T-cell (primary cell): ENCODE measurements around the gene TSC2. TPM values are rescaled to one million over a fixed set of nuclear protein-coding genes. Genes with fewer than 3 reads are reported as not detected.
A peak's percentile ranks its signal among the peaks of the same experiment; 100 is the strongest.

Source experiments
- ATAC-seq, 4 experiments: fragments of 200-7000 bp in 3 of 4; fragments of 150-1000 bp in 1 of 4; cut with Tn5 transposase; replicated peaks in 1 of 4; 1 replicate in 3 of 4; 2 replicates in 1 of 4; pipeline ENCODE4 v1.10.0; 2021; ENCODE audit warnings: moderate library complexity in 3 of 4, mild to moderate bottlenecking in 2 of 4, moderate number of reproducible peaks in 1 of 4
- CTCF ChIA-PET, 2 donors: fragments of 300-600 bp; sonication (Branson Sonifier 250); formaldehyde crosslinking; loops; one replicate each; lab custom pipeline; 2022; ENCODE audit warnings: antibody characterized with exemption in 2 of 2; lab: Charles Lee
- POLR2A ChIA-PET, 2 donors: fragments of 300-600 bp; sonication (Branson Sonifier 250); formaldehyde crosslinking; loops; one replicate each; lab custom pipeline; 2022; ENCODE audit warnings: antibody characterized with exemption in 2 of 2; lab: Charles Lee
- DNase-seq, 35 experiments: peaks; one replicate each; pipeline versions ENCODE4 v3.0.0 to v3.0.0-alpha.2; 2013 to 2023
- H3K27ac ChIP-seq: one replicate; pipeline ENCODE4 v1.5.1; 2013; ENCODE audit warnings: low read length
- H3K27me3 ChIP-seq, 2 experiments: replicated peaks in 1 of 2; 1 replicate in 1 of 2; 2 replicates in 1 of 2; pipeline versions ENCODE4 v1.6.1 to v1.7.0; 2013; ENCODE audit warnings: low read length in 1 of 2, mixed read lengths in 1 of 2; ENCODE audit not compliant: control insufficient read depth in 2 of 2, insufficient read depth in 2 of 2; ENCODE audit errors: extremely low read depth in 1 of 2
- H3K36me3 ChIP-seq, 2 donors: 1 replicate in 1 of 2; 2 replicates in 1 of 2; pipeline versions ENCODE4 v1.6.1 to v1.7.0; 2013; ENCODE audit warnings: low read length in 1 of 2; ENCODE audit not compliant: control insufficient read depth in 2 of 2, insufficient read depth in 1 of 2; ENCODE audit errors: extremely low read depth in 1 of 2
- H3K4me1 ChIP-seq, 2 experiments: 1 replicate in 1 of 2; 2 replicates in 1 of 2; pipeline versions ENCODE4 v1.6.1 to v1.7.0; 2013; ENCODE audit warnings: low read length in 2 of 2, mixed read lengths in 1 of 2; ENCODE audit not compliant: insufficient read depth in 2 of 2, control insufficient read depth in 1 of 2; ENCODE audit errors: extremely low read depth in 1 of 2
- H3K4me3 ChIP-seq, 2 donors: 1 replicate in 1 of 2; 2 replicates in 1 of 2; pipeline versions ENCODE4 v1.5.1 to v1.7.0; 2013; ENCODE audit warnings: mild to moderate bottlenecking in 2 of 2, low read length in 1 of 2, moderate library complexity in 1 of 2; ENCODE audit not compliant: control insufficient read depth in 1 of 2; ENCODE audit errors: extremely low read depth in 1 of 2
- H3K9me3 ChIP-seq: 2 replicates; pipeline ENCODE4 v1.7.0; 2013
- H3K27ac Mint-ChIP-seq, 2 donors: one replicate each; pipeline ENCODE4 v1.8.0; 2020 to 2021; ENCODE audit warnings: mild to moderate bottlenecking in 2 of 2, mixed read lengths in 2 of 2
- H3K27me3 Mint-ChIP-seq, 2 donors: one replicate each; pipeline ENCODE4 v1.8.0; 2021 to 2022; ENCODE audit warnings: mixed read lengths in 2 of 2
- H3K36me3 Mint-ChIP-seq: one replicate; pipeline ENCODE4 v1.8.0; 2021; ENCODE audit warnings: mixed read lengths
- H3K4me1 Mint-ChIP-seq, 3 donors: one replicate each; pipeline ENCODE4 v1.8.0; 2020 to 2022; ENCODE audit warnings: mixed read lengths in 3 of 3, mild to moderate bottlenecking in 1 of 3
- H3K4me3 Mint-ChIP-seq, 3 donors: one replicate each; pipeline ENCODE4 v1.8.0; 2020 to 2022; ENCODE audit warnings: mild to moderate bottlenecking in 3 of 3, mixed read lengths in 3 of 3, moderate library complexity in 3 of 3
- H3K9me3 Mint-ChIP-seq, 3 donors: one replicate each; pipeline ENCODE4 v1.8.0; 2020 to 2022; ENCODE audit warnings: mixed read lengths in 3 of 3
- WGBS: methylation state at CpG from one replicate; pipeline ENCODE4 v1.1.5; 2013; ENCODE audit warnings: missing lambda C conversion rate; ENCODE audit not compliant: insufficient coverage; 5-methylcytosine and 5-hydroxymethylcytosine counted together
- total RNA-seq, 35 experiments: library from RNA in 6 of 35; stranded (reverse) in 6 of 35; fragments of 120-200 nt in 1 of 35; gene quantifications; one replicate each; pipeline versions ENCODE4 v1.2.1 to v1.2.4 and lab custom pipeline; 2013 to 2026

TSC2 gene
- total RNA-seq, 5 donors from 2014 or later (not counting 1 experiment from before 2014, with no cell fraction given), result 134 to 181 (median 161) TPM

DNA sequence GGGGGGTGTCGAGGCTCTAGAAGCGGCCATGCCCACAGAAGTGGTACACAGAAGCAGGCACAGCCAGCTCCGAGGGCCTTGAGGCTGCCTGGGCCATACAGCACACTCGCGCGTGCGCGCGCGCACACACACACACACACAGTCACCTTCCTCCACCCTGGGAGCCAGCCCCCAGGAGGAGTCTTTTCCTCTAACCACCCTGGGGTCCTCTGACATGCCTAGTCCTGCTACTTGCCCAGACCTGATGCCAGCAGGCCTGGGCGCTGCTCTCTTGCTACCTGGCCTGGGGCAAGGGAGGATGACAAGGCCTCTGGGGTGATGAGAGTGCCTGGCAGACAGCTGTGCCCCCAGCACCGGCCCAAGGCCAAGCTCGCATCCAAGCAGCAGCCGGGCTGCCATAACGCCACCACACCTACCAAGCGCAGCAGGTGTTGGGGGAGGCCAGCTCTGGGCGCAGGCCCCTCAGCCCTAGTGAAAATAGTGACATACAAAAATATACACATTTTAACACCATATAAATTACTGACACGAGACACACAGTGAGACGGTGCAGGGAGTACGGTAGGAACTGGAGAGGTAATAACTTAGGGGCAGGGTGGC lies 41.1 kb downstream of the TSC2 start:
- H3K36me3 ChIP-seq, result peaks cover 31 to 64% of the 10 kb centered on the region in 2 donors
- H3K4me3 Mint-ChIP-seq, result no peak overlapping the region
- DNase-seq (no peak), ATAC-seq (no peak)
- CTCF ChIA-PET, result no interaction called here
- POLR2A ChIA-PET, result no interaction called here
- no peaks in the 10 kb centered on the region for H3K9me3 ChIP-seq
- peaks cover 12% of the 10 kb centered on the region for H3K36me3 Mint-ChIP-seq
- no peaks in the 10 kb centered on the region for H3K27me3 Mint-ChIP-seq
- no peak overlapping the region for H3K27ac ChIP-seq
- H3K4me1 ChIP-seq, result no peaks in the 10 kb centered on the region
- no peak overlapping the region for H3K27ac Mint-ChIP-seq
- no peaks in the 10 kb centered on the region for H3K4me1 Mint-ChIP-seq
- H3K27me3 ChIP-seq, result no peaks in the 10 kb centered on the region
- WGBS, result 93% methylated on average over 12 of the region's 20 CpGs
- H3K9me3 Mint-ChIP-seq, result no peaks in the 10 kb centered on the region
- H3K4me3 ChIP-seq, result no peak overlapping the region

DNA sequence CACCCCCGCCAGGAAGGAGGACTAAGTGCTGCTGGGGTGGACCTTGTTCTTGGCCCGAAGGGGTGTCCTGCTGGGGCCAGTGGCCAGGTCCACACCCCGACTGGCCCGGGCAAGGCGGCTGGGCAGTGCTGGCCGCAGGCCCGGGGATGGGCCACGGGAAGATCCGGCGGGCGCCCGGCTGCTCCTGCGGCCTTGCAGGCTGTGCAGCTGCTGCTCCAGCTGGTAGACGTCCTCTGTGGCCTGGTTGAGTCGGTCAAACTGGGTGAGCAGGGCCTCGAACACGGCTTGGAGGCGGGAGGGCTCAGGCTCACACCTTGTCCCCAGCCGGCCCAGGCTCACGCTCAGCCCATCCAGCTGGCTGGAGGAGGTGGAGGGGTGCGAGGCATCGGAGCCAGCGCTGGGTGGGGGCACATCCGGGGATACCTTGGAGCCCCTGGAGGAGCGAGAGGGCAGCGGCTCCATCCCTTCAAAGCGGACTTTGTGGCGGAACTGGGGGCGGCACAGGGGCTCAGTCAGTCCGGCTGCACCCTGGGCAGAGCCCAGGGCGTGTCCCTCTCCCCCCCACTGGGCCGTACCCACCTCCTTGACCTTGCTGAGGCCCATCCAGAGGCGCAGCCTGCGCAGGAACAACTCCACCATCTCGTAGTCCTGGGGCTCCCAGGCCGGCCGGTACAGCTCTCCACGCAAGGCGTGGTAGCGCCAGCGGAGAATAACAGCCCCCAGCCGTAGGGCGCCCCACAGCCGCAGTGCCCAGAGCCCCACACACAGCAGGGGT lies 42.1 kb downstream of the TSC2 start:
- Histone ChIP-seq H3K27me3 (no peaks in the 10 kb centered on the region), H3K4me1 (no peaks in the 10 kb centered on the region), H3K27ac (no peak overlapping the region), H3K9me3 (no peaks in the 10 kb centered on the region), H3K36me3 (peaks cover 28 to 62% of the 10 kb centered on the region in 2 donors), H3K4me3 (no peak overlapping the region)
- Mint-ChIP-seq H3K4me1 (no peaks in the 10 kb centered on the region), H3K9me3 (no peaks in the 10 kb centered on the region), H3K4me3 (no peak overlapping the region), H3K27me3 (no peaks in the 10 kb centered on the region), H3K27ac (no peak overlapping the region), H3K36me3 (peaks cover 12% of the 10 kb centered on the region)
- DNase-seq (no peak), ATAC-seq (no peak)
- 93% methylated on average over 35 of the region's 44 CpGs for WGBS
- CTCF ChIA-PET, result no interaction called here
- POLR2A ChIA-PET, result no interaction called here

DNA sequence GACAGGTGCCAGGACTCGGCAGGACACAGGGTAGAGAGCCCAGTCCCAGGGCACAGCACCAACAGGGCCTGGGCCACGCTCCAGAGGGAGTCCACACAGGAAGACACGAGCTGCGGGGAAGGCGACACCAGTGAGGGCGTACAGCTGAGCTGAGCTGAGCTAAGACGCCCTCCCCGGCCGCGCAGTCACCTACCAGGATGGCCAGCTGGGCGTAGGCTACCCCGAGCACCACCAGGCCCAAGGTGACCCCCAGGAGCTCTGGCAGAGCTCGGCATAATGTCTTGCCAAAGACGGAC lies 42.6 kb downstream of the TSC2 start:
- Histone ChIP-seq H3K9me3 (no peaks in the 10 kb centered on the region), H3K27me3 (no peaks in the 10 kb centered on the region), H3K36me3 (peaks cover 23 to 58% of the 10 kb centered on the region in 2 donors), H3K4me1 (no peaks in the 10 kb centered on the region), H3K27ac (no peak overlapping the region), H3K4me3 (no peak overlapping the region)
- no peaks in the 10 kb centered on the region for H3K9me3 Mint-ChIP-seq
- ChIA-PET POLR2A (no interaction called here), CTCF (no interaction called here)
- no peak overlapping the region for H3K27ac Mint-ChIP-seq
- ATAC-seq (no peak), DNase-seq (no peak)
- no peaks in the 10 kb centered on the region for H3K27me3 Mint-ChIP-seq
- peaks cover 12% of the 10 kb centered on the region for H3K36me3 Mint-ChIP-seq
- no peak overlapping the region for H3K4me3 Mint-ChIP-seq
- WGBS, result 93% methylated on average over 13 of the region's 14 CpGs
- no peaks in the 10 kb centered on the region for H3K4me1 Mint-ChIP-seq

DNA sequence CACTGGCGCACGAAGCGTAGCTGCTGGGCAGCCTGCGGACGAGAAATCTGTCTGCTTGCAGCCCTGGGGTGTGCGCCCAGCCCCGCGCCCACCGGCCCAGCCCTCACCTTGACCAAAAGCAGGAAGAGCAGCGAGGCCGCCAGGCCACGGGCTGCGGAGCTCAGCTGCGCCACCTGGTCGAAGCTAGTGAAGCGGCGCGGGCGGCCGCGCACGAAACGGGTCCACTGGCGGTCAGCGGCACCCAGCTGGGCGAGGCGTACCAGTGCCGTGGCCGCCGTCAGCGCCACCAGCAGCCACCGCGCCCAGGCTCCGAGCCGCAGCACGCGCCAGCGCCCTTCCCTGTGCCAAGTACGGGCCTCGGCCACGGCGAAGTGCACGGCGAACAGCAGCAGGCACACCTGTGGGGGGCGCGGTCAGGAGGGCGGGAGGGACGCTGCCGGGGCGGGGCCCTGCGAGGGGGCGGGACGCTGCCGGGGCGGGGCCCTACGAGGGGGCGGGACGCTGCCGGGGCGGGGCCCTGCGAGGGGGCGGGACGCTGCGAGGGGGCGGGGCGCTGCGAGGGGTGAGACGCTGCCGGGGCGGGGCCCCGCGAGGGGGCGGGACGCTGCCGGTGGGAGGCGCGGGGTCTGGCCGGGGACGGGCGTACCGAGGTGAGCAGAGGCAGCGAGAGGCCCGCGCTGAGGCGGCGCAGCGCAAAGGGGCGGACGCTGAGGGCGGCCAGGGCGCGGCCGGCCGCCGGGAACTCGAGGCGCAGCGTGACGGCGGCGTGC lies 43.2 kb downstream of the TSC2 start:
- no peaks in the 10 kb centered on the region for H3K4me1 Mint-ChIP-seq
- no peak overlapping the region for H3K27ac ChIP-seq

DNA sequence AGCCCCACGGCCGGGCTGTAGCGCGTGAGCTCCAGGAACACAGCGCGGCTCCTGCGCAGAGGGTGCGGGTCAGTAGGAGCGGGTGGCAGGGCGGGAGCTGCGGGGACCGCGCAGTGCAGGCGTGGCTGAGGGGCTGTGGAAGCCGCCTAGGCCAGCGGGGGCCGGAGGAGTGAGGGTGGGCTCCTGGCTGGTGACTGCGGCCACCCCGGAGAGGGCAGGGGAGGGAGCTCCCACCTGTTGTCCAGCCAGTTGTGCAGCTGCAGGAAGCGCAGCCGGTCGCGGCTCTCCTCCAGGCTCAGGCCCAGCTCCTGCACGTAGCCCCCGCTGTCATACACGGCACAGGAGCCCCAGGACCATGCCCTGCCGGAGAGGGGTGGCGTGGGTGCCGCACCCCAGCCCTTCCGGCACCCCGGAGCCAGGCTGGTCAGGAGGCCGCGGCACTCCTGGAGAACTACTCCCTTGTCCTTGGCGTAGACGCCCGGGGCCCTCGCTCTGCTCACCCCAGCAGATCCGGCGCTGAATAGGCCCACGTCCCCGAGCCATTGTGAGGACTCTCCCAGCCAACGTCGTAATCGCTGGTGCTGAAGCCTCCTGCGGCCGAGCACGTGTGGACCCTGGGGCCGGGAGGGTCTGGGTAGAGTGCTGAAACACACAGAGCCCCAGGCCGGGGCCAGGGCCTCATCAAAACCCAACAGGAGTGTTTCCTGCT lies 43.9 kb downstream of the TSC2 start:
- no peaks in the 10 kb centered on the region for H3K4me1 Mint-ChIP-seq
- Histone ChIP-seq H3K9me3 (no peaks in the 10 kb centered on the region), H3K36me3 (peaks cover 21 to 50% of the 10 kb centered on the region in 2 donors), H3K4me3 (no peak overlapping the region), H3K27ac (no peak overlapping the region), H3K4me1 (no peaks in the 10 kb centered on the region), H3K27me3 (no peaks in the 10 kb centered on the region)
- ChIA-PET CTCF (no interaction called here), POLR2A (no interaction called here)
- no peak for DNase-seq
- 96% methylated on average over 40 of the region's 49 CpGs for WGBS
- no peaks in the 10 kb centered on the region for H3K9me3 Mint-ChIP-seq
- H3K4me3 Mint-ChIP-seq, result no peak overlapping the region
- no peaks in the 10 kb centered on the region for H3K27me3 Mint-ChIP-seq
- peaks cover 19% of the 10 kb centered on the region for H3K36me3 Mint-ChIP-seq
- no peak overlapping the region for H3K27ac Mint-ChIP-seq
- peak in 1 of 4 experiments; percentile 3 for ATAC-seq

More for the DNA sequence above, 43.2 kb downstream of the TSC2 start:
- no peak overlapping the region for H3K4me3 Mint-ChIP-seq
- DNase-seq (peak in 17 of 35 experiments; percentile 1 to 30 (median 11)), ATAC-seq (peak in 2 of 4 experiments; percentile 21 to 55)
- no peaks in the 10 kb centered on the region for H3K9me3 Mint-ChIP-seq
- 94% methylated on average over 82 of the region's 101 CpGs for WGBS
- ChIA-PET POLR2A (no interaction called here), CTCF (no interaction called here)
- no peaks in the 10 kb centered on the region for H3K27me3 ChIP-seq
- H3K4me1 ChIP-seq, result no peaks in the 10 kb centered on the region
- no peaks in the 10 kb centered on the region for H3K9me3 ChIP-seq
- peaks cover 15% of the 10 kb centered on the region for H3K36me3 Mint-ChIP-seq
- H3K27ac Mint-ChIP-seq, result no peak overlapping the region
- H3K4me3 ChIP-seq, result no peak overlapping the region
- H3K27me3 Mint-ChIP-seq, result no peaks in the 10 kb centered on the region
- peaks cover 24 to 55% of the 10 kb centered on the region in 2 donors for H3K36me3 ChIP-seq

DNA sequence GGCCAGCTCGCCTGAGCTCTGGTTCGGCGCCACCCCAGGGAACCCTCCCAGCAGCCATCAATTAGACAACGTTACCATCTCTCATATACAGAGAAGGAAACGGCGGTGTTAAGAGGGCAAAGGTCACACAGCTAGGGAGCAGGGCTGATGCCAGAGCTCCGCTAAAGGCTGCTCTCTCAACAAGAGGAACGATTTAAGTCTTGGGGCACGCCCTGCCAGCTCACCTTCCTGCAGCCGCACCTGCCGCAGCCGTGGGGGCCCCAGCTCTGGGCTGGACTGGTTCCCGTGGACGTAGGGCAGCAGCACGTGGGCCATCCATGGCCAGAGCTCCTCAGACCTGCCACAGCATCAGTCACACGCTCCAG lies 44.5 kb downstream of the TSC2 start:
- H3K4me1 Mint-ChIP-seq, result no peaks in the 10 kb centered on the region
- no peaks in the 10 kb centered on the region for H3K27me3 Mint-ChIP-seq
- H3K9me3 Mint-ChIP-seq, result no peaks in the 10 kb centered on the region
- whole genome bisulfite sequencing, result 89% methylated on average over 13 of the region's 16 CpGs
- peaks cover 14% of the 10 kb centered on the region for H3K36me3 Mint-ChIP-seq
- ChIA-PET POLR2A (no interaction called here), CTCF (no interaction called here)
- H3K27ac Mint-ChIP-seq, result no peak overlapping the region
- Histone ChIP-seq H3K27me3 (no peaks in the 10 kb centered on the region), H3K36me3 (peaks cover 19 to 50% of the 10 kb centered on the region in 2 donors), H3K27ac (no peak overlapping the region), H3K4me1 (no peaks in the 10 kb centered on the region), H3K9me3 (no peaks in the 10 kb centered on the region), H3K4me3 (no peak overlapping the region)
- DNase-seq (no peak), ATAC-seq (no peak)
- H3K4me3 Mint-ChIP-seq, result no peak overlapping the region
